PC-9 (cell line): Measurements from ENCODE around the gene BPIFA1.

ENCODE experiments used
- CTCF ChIP-seq: fragments of 200-600 bp; sonication (generic); conservative IDR thresholded peaks from 2 replicates; pipeline ENCODE4 v1.6.1; 2017; ENCODE audit warnings: mixed run types, antibody characterized with exemption, mild to moderate bottlenecking, moderate library complexity
- EZH2 ChIP-seq: fragments of 200-600 bp; sonication (generic); IDR thresholded peaks from 2 replicates; pipeline ENCODE4 v1.8.0; 2017; ENCODE audit warnings: antibody characterized with exemption, low read depth

- TF ChIP-seq CTCF (no peak), EZH2 (no peak)
Observed at GRCh38 chr20:33188421-33188820, 47.4 kb upstream of the BPIFA1 start.
